ENCODE data around the gene PATL2.

DNA sequence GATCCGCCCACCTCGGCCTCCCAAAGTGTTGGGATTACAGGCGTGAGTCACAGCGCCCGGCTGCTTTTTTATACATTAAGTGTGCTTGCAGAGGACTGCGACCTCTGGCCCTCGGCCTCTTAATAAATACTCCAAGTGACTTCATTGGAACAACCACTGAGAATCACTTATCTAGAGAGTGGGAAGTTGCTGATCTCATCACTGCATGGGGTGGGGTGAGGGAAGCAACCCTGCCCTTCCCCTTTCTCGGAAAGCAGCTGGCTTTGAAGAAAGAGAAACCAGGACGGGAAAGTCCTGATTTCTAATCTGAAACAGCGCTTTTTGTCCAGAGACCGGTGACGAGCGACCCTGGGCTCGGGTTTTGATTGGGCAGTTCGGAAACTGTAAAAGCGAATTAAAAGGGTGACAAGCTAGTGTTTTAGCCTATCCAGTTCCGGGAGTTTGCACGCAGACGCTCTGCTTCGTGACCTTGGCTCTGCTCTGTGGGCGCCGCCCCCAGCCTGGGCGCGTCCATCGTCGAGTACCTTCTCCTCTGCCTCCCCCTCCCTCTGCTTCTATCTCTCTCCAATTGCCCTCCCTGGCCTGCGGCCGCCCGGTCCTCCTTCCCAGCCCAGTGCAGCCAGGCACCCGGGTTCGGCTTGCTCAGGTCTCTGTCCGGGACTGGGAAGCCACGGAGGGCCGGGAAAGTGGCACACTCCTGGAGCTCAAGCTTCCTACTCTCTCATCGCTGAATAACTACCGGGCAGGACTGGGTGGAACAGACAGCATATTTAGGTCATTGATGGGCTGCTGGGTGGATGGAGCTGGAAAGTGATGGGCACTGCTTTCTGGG is 17.7 kb upstream of the PATL2 start:
- TF ChIP-seq OSR1 (CRISPR knock-in tag; IDR thresholded peaks at IDR 0.05) (no peak), ZC3H10 (CRISPR knock-in tag; IDR thresholded peaks at IDR 0.05) (no peak), ZNF70 (CRISPR knock-in tag; IDR thresholded peaks at IDR 0.05) (no peak), PATZ1 (CRISPR knock-in tag; IDR thresholded peaks at IDR 0.05; ENCODE audit: borderline replicate concordance) (no peak), ZFP30 (CRISPR knock-in tag; IDR thresholded peaks at IDR 0.05) (no peak), ZNF565 (CRISPR knock-in tag; conservative IDR thresholded peaks at IDR 0.05; ENCODE audit: low read depth) (no peak), CREB5 (CRISPR knock-in tag; IDR thresholded peaks at IDR 0.05; ENCODE audit: low read depth) (no peak), ISL1 (CRISPR knock-in tag; IDR thresholded peaks at IDR 0.05) (0 out of 2 replicates have a peak, but pooled peaks have one; percentile 37), CSDC2 (CRISPR knock-in tag; IDR thresholded peaks at IDR 0.05) (no peak), BACH2 (CRISPR knock-in tag; IDR thresholded peaks at IDR 0.05; ENCODE audit: borderline replicate concordance) (no peak)

Measured in SK-N-SH treated with all-trans-retinoic acid at 6 μM for 48 hours (cell line).